Vagina (tissue), 2 donors: Measurements from ENCODE around the gene COA1.

Source experiments
- CTCF ChIP-seq, 3 experiments: fragments of 450-650 bp in 2 of 3; fragments of 200-600 bp in 1 of 3; sonication (generic) in 1 of 3; IDR thresholded peaks; one replicate each; pipeline ENCODE4 v1.5.1; 2017 to 2019; ENCODE audit warnings: antibody characterized with exemption in 3 of 3, mild to moderate bottlenecking in 2 of 3, moderate library complexity in 2 of 3
- POLR2A ChIP-seq, 2 donors: fragments of 450-650 bp; IDR thresholded peaks; one replicate each; pipeline ENCODE4 v1.6.1; 2017; ENCODE audit warnings: antibody characterized with exemption in 2 of 2, mild to moderate bottlenecking in 2 of 2, moderate library complexity in 2 of 2
- POLR2AphosphoS5 ChIP-seq, 2 donors: sonication (generic); formaldehyde crosslinking; IDR thresholded peaks; one replicate each; pipeline ENCODE4 v1.9.0; 2017; ENCODE audit warnings: antibody characterized with exemption in 2 of 2, mild to moderate bottlenecking in 2 of 2, low read depth in 1 of 2; ENCODE audit not compliant: insufficient read depth in 1 of 2

- no peak for TF ChIP-seq CTCF (IDR thresholded peaks at IDR 0.05)
- no peak for TF ChIP-seq POLR2AphosphoS5 (IDR thresholded peaks at IDR 0.05; ENCODE audit: insufficient read depth in 1 of 2, low read depth in 1 of 2)
- TF ChIP-seq POLR2A (IDR thresholded peaks at IDR 0.05), result no peak
Measured at GRCh38 chr7:43695365-43695764, 34.0 kb downstream of the COA1 start.
